ENCODE measurements around the gene LOXHD1.

Gene LOXHD1

DNA sequence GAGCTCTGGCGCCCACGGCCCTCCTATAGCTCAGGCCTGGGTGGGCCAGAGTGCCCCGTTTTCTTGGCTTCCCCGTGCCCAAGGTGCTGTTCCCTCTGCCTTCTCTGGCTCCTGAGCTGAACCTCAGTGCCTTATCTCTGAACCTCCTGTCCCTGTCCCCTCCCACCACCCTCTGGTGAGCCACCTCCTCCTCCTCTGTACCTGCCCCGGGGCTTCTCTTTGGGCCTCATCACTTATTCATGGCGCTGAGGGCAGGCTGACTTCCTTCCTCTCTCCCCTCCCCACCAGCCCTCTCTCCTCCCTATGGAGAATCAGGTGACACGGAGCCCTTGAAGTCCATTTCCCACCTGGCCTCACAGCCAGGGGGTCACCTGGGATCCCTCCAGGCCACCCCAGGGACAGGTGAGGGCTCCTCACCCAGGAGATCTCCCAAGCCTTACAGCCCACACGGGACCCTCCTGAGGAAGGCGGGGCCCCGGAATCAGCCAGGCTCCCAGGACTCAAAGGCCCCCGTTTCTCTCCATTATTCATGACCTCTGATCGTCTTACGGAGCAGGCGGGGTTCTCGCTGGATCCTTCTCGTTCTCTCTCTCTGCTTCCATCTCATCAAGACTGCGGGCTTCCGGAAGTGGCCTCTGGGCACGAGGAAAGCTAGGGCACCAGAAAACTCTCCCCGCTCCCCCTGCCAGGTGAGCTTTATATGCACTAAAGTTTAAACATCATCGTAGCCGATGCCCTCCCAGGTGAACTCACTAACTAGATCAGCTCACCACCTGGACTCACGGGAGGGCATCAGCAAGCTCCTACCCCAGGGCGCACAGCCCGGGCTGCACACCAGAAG lies at the start of gene LOXHD1:
Gene LOXHD1, minus strand, starts transcription at position 106 of the 841 bp plus-strand sequence. CDS start 187 bp downstream, outside the sequence.
- DNase-seq (ENCODE audit: insufficient read length, low spot score) = no peak
- no peak for TF ChIP-seq POLR2A (IDR thresholded peaks at IDR 0.05; ENCODE audit: low read depth, low read length)
- no peak for FAIRE-seq

DNA sequence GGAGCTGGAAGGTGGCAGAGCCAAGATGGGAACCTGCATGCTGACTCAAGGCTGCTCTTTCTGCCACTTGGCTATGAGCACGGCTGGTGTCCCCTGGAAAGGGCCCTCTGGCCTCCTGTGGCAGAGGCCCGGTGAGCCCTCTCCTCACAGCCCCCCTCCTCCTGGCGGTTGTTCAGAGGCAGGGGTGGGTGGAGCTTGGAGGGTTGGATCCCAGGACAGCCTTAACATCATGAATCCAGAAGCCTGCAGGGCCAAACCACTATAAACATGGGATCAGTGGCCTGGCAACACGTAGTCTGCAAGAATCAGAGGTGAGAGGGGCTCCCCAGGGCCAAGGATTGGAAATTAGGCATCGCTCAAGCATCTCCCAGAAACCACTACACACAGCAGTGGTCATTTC lies 48.5 kb upstream of the LOXHD1 start:
- no peak for FAIRE-seq
- TF ChIP-seq POLR2A (IDR thresholded peaks at IDR 0.05; ENCODE audit: low read depth, low read length) = no peak
- no peak for DNase-seq (ENCODE audit: insufficient read length, low spot score)

GRCh38 chr18:46704816-46705215 lies 47.8 kb upstream of the LOXHD1 start:
- DNase-seq (ENCODE audit: insufficient read length, low spot score) = no peak
- no peak for TF ChIP-seq POLR2A (IDR thresholded peaks at IDR 0.05; ENCODE audit: low read depth, low read length)
- no peak for FAIRE-seq

- DNase-seq (ENCODE audit: insufficient read length, low spot score) (no peak), FAIRE-seq (no peak)
- no peak for TF ChIP-seq POLR2A (IDR thresholded peaks at IDR 0.05; ENCODE audit: low read depth, low read length)
Observed at GRCh38 chr18:46704189-46704588, 47.2 kb upstream of the LOXHD1 start.

GRCh38 chr18:46702471-46702870 lies 45.5 kb upstream of the LOXHD1 start:
- no peak for FAIRE-seq
- TF ChIP-seq POLR2A (IDR thresholded peaks at IDR 0.05; ENCODE audit: low read depth, low read length) = no peak
- DNase-seq (ENCODE audit: insufficient read length, low spot score) = no peak

- no peak for TF ChIP-seq POLR2A (IDR thresholded peaks at IDR 0.05; ENCODE audit: low read depth, low read length)
- DNase-seq (ENCODE audit: insufficient read length, low spot score) = no peak
- FAIRE-seq = no peak
Observed at GRCh38 chr18:46700066-46700824, 43.2 kb upstream of the LOXHD1 start.

DNA sequence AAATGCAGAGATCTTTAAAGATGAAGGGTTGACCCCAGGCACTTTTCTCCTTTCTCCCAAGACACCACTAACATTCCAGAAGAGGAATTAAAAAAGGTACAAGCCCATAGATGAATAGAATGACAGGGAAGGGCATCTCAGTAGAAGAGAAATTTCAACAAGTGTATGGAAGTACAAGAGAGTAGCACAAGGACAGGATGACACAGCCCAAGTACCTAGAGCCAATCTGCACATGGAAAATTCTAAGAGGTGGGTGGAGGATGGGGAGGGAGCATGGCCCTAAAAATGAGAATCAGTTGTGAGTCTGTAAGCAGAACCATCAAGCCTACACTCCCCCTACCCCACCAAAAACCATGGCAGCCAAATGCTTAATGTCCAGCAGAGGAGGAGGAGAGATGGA lies 39.7 kb upstream of the LOXHD1 start:
- TF ChIP-seq POLR2A (IDR thresholded peaks at IDR 0.05; ENCODE audit: low read depth, low read length) = no peak
- no peak for FAIRE-seq
- DNase-seq (ENCODE audit: insufficient read length, low spot score) = no peak

DNA sequence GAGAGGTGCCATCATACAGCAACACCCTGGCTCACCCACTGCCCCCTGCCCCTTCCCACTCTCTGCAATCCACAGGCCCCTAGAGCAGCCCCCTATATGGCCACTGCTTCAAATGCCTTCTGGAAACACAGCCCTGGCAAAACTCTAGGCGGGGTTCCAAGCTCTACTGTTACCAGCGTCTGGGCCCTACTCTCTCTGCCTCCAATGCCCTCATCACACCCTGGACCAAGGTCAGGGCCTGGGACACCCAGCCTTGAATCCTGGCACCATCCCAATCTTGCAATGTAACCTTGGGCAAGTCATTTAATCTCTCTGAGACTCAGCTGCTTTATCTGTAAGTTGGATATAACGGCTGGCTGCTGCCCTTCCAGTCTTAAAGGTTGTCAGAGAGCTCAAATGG lies 39.2 kb upstream of the LOXHD1 start:
- no peak for TF ChIP-seq POLR2A (IDR thresholded peaks at IDR 0.05; ENCODE audit: low read depth, low read length)
- no peak for DNase-seq (ENCODE audit: insufficient read length, low spot score)
- FAIRE-seq = no peak

DNA sequence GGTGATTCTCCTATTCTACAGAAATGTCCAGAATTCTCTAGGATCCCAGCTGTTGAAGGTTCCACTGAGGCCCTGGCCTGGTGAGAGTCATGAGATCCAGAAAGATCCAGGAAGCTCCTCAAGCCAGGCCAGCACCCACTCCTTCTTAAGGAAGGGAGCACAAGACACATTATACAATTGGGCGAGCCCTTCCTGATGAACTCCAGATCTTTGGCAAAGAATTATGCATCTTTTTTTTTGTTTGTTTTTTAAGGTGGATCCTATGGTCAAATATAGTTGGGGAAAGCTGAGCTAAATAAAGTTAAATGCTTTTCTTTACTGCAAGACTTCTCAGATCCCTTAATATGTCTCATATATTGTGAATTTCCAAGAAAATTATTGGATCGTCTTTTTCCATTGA lies 37.0 kb upstream of the LOXHD1 start:
- TF ChIP-seq POLR2A (IDR thresholded peaks at IDR 0.05; ENCODE audit: low read depth, low read length) = no peak
- FAIRE-seq = no peak
- DNase-seq (ENCODE audit: insufficient read length, low spot score) = no peak

DNA sequence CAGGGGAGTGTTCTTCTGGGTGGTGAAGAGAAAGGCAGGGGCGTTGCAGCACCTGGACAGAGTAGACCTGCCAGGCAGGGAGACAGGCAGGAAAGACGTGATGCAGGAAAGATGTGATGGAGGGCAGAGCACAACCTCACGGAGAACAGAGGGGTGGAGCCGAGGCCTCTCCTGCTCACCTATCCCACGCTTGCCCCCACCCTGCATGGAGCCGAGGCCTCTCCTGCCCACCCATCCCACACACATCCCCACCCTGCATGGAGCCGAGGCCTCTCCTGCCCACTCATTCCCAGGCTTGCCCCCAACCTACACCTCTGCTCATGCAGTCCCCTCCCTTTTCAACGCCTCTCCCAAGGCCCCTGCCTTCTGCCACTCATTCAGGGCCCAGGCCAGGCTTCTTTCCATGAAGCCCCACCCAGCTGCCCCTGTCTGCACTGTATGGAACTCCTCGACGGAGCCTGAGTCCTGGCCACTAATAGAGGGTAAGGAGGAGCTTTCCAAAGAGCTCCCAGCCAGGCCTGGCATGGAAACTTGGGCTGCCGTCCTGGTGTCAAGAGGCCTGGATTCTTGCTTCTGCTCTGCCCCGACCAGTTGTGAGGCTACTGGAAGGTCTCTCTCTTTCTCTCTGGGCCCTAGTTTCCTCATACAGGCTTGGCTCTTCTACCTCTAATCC lies 32.0 kb upstream of the LOXHD1 start:
- FAIRE-seq = no peak
- DNase-seq (ENCODE audit: insufficient read length, low spot score) = no peak
- TF ChIP-seq POLR2A (IDR thresholded peaks at IDR 0.05; ENCODE audit: low read depth, low read length) = no peak

DNA sequence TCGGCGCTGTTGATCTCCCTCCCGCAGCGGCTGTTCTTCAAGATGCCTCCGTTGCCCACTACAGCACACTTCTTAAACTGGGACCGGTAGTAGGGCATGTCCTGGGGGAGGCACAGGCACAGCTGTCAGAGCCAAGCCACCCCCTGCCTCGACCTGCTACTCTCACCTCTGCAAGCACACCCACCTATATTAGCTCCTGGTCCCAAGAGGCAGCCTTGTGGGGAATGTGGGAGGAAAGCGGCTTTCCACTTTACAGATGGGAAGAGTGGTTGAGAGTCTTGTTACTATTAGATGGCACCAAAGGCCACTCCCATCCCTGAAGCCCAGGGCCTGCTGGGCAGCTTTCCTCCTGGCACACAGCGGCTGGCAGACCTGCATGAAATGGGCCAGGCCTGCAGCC lies 29.2 kb upstream of the LOXHD1 start:
- TF ChIP-seq POLR2A (IDR thresholded peaks at IDR 0.05; ENCODE audit: low read depth, low read length) = no peak
- FAIRE-seq = no peak
- DNase-seq (ENCODE audit: insufficient read length, low spot score) = no peak

DNA sequence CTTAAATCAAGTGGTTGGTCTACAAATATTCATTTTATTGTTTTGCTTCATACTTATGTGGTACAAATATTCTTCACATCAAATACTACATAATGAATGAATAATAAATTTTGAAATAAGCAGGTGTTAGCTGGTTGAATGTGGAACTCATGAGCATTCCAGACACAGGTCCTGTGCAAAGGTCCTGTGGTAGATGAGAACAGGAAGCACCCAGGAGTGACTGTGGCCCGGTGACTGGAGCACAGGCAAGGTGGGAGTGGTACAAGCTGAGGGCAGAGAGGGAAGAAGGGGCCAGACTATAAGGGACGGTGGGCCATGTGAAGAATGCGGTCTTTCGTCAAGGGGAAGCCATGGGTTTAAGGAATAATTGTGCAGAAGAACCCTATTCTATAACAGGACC lies 26.2 kb upstream of the LOXHD1 start:
- FAIRE-seq = no peak
- DNase-seq (ENCODE audit: insufficient read length, low spot score) = no peak
- TF ChIP-seq POLR2A (IDR thresholded peaks at IDR 0.05; ENCODE audit: low read depth, low read length) = no peak

DNA sequence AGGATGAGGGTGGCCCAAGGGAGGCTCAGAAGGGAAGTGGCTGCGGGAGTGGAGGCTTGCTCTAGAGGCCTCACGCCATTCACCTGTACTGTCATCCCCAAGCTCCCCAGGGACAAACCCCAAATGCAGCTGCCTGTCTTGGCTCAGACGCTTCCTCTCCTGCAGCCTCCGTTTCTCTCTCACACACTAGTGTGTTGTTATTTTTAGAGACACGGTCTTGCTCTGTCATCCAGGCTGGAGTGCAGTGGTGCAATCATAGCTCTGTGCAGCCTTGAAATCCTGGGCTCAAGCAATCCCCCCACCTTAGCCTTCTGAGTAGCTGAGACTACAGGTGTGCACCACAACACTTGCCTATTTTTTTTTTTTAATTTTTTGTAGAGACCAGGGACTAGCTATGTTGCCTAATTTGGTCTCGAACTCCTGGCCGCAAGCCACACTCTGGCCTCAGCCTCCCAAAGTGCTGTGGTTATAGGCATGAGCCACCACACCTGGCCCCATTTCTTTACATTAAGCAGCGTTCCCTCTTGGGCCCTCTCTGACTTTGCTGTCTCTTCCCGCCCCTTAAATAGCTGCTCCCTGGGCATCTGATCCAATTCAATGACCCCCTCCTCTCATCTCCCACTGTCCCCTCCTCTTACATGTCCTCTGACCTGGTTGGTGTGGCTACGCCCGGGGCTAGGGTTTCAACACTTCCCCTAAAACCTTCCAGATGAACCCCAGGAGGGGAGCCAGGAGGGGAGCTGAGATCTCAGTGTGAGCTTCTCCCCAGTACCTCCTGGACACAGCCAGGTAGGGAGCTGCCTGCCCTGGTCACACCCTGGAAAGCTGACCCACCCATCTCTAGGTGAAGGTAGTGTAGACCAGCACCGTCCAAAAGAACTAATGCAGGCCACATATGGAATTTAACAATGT lies 24.0 kb upstream of the LOXHD1 start:
- DNase-seq (ENCODE audit: insufficient read length, low spot score) = no peak
- no peak for TF ChIP-seq POLR2A (IDR thresholded peaks at IDR 0.05; ENCODE audit: low read depth, low read length)
- FAIRE-seq = no peak
